NT2/D1 (cell line): ENCODE measurements around the gene TEPSIN.

Experiments used
- YY1 ChIP-seq: IDR thresholded peaks from 2 replicates; pipeline ENCODE4 v1.6.1; 2011; ENCODE audit not compliant: insufficient read length, insufficient read depth
- ZNF274 ChIP-seq: IDR thresholded peaks from 2 replicates; pipeline ENCODE4 v1.6.1; 2011; ENCODE audit warnings: mild to moderate bottlenecking, low read depth, low read length

DNA sequence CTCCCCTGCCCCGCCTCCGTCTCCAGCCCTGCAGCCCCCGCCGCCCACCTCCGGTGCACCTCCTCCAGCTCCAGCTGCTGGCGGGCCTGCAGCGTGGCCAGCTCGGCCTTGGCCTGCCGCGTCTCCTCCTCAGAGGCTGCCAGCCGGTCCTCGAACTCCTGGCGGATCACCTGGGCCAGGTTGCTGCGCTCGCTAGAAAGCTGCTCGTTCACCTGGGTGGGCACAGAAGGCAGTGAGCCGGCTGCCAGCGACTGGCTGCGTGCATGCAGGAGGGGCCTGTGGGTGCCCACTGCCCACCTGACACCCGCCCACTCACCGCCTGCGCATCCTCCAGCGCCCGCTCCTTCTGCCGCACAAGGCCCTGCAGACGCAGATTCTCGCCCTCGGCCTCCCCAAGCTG lies 48.3 kb downstream of the TEPSIN start:
- TF ChIP-seq YY1 (no peak), ZNF274 (no peak)
